Stimulated activated CD4-positive, alpha-beta T cell treated with anti-CD3 and anti-CD28 coated beads, Interleukin-4, amount 100 ng/mL, for 24 hours (primary cell): Measurements from ENCODE around the gene BCAS3.

Experiments used
- DNase-seq: peaks from one replicate; pipeline ENCODE4 v3.0.0-alpha.2; 2020

The BCAS3 gene

GRCh38 chr17:60676758-60677307 is 818 bp upstream of the BCAS3 start:
- DNase-seq = no peak

GRCh38 chr17:60678118-60678444 is 430 bp downstream of the BCAS3 start:
- DNase-seq = no peak

GRCh38 chr17:60679287-60679686 is 1.6 kb downstream of the BCAS3 start:
- DNase-seq = no peak

GRCh38 chr17:60680754-60681153 is 3.1 kb downstream of the BCAS3 start:
- no peak for DNase-seq

- DNase-seq = no peak
Observed at GRCh38 chr17:60685437-60685836, 7.8 kb downstream of the BCAS3 start.

GRCh38 chr17:60695960-60696359 is 18.3 kb downstream of the BCAS3 start:
- no peak for DNase-seq

GRCh38 chr17:60699090-60699489 is 21.4 kb downstream of the BCAS3 start:
- DNase-seq = no peak

- no peak for DNase-seq
Observed at GRCh38 chr17:60704170-60704569, 26.5 kb downstream of the BCAS3 start.

GRCh38 chr17:60712675-60713074 is 35.0 kb downstream of the BCAS3 start:
- DNase-seq = no peak

- DNase-seq = no peak
Observed at GRCh38 chr17:60713608-60714007, 36.0 kb downstream of the BCAS3 start.

- DNase-seq = no peak
Observed at GRCh38 chr17:60716766-60717165, 39.1 kb downstream of the BCAS3 start.

- DNase-seq = no peak
Observed at GRCh38 chr17:60717814-60718213, 40.2 kb downstream of the BCAS3 start.

- DNase-seq = peak; percentile 42
Observed at GRCh38 chr17:60720763-60721531, 43.3 kb downstream of the BCAS3 start.

- DNase-seq = no peak
Observed at GRCh38 chr17:60724647-60725046, 47.0 kb downstream of the BCAS3 start.

- DNase-seq = no peak
Observed at GRCh38 chr17:60729854-60730253, 52.2 kb downstream of the BCAS3 start.

GRCh38 chr17:60730273-60730672 is 52.6 kb downstream of the BCAS3 start:
- DNase-seq = no peak

GRCh38 chr17:60738287-60738686 is 60.6 kb downstream of the BCAS3 start:
- no peak for DNase-seq

- no peak for DNase-seq
Observed at GRCh38 chr17:60740584-60740983, 62.9 kb downstream of the BCAS3 start.

GRCh38 chr17:60741031-60741430 is 63.4 kb downstream of the BCAS3 start:
- DNase-seq = no peak

GRCh38 chr17:60743282-60743681 is 65.6 kb downstream of the BCAS3 start:
- no peak for DNase-seq

- no peak for DNase-seq
Observed at GRCh38 chr17:60743799-60744198, 66.1 kb downstream of the BCAS3 start.

GRCh38 chr17:60744355-60744966 is 66.8 kb downstream of the BCAS3 start:
- DNase-seq = no peak

- DNase-seq = no peak
Observed at GRCh38 chr17:60745544-60745943, 67.9 kb downstream of the BCAS3 start.

- DNase-seq = no peak
Observed at GRCh38 chr17:60747069-60747808, 69.6 kb downstream of the BCAS3 start.
